K562 (cell line): Measurements from ENCODE around the gene HUS1. TPM values are rescaled to one million over a fixed set of nuclear protein-coding genes. Genes with fewer than 3 reads are reported as not detected.

Source experiments
- polyA plus RNA-seq, 8 experiments: library from polyadenylated mRNA; depleted of rRNA in 4 of 8; stranded (reverse) in 5 of 8; unstranded in 3 of 8; fragments of >200 nt; fragmentation: Nextera tagmentation in 2 of 8; fragmentation: Illumina TruSeq in 1 of 8; extraction: Ambion mirVana in 2 of 8; extraction: Trizol in 1 of 8; gene quantifications; 2 replicates each; pipeline versions ENCODE4 v1.2.1 to v1.2.3, GENCODE V29; 2011 to 2014; ENCODE audit warnings: inconsistent platforms in 1 of 8, missing spikeins in 1 of 8
- total RNA-seq, 7 experiments: library from RNA; depleted of rRNA in 6 of 7; stranded (reverse); fragments of >200 nt in 6 of 7; fragmentation: Illumina TruSeq in 2 of 7; extraction: Trizol in 2 of 7; gene quantifications; 2 replicates each; pipeline versions ENCODE4 v1.2.1 to v1.2.3, GENCODE V29; 2011 to 2021; ENCODE audit warnings: low replicate concordance in 1 of 7
- TF ChIP-seq, protein P1 (sequence below), 2 experiments: fragments of 450-650 bp; formaldehyde crosslinking in 1 of 2; IDR thresholded peaks; 2 replicates each; pipeline versions ENCODE4 v1.4.0 to v1.6.1; 2014 to 2020; ENCODE audit warnings: mild to moderate bottlenecking in 2 of 2, borderline replicate concordance in 1 of 2, low read depth in 1 of 2

HUS1 gene
- total and polyA plus RNA-seq, 9 of the 15 experiments (the other 6 are each of a cell fraction or from before 2014, with no cell fraction given): 11.5 to 27.0 (median 16.5) TPM

DNA sequence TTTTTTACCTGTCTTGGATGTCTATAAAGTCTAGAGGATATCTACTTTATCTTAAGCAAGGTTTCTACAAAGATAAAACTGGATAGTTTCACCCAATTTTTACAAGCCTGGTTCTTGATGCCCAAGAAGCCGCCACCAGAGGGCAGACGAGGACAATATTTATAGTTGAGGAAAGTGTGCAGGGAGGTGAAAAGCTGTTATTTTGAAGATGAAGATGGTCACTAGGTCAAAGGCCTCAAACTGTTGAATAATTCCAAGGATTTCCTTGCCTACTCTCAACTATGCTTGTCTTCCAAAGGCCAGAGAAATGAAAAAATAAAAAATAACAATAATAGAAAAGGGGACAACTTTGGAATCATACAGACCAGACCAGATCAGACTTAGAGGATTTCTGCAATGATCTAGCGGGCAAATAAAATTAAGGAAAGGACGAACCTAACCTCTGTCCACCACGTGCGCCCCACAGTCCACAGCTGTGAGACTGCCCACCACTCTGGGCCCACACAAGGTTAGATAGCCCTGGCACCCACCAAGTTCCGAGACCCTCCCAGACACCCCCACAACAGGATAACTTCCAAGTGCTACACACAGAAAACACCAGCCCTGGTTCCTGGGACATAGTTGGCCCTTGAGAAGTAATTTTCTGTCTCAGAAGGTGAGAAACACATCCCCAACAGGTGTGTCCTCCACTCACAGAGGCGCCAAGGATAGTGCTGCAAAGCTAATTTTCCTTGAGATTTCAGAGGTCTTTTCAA, 34.0 kb downstream of the HUS1 start (continued):
- TF ChIP-seq, protein P1, sequence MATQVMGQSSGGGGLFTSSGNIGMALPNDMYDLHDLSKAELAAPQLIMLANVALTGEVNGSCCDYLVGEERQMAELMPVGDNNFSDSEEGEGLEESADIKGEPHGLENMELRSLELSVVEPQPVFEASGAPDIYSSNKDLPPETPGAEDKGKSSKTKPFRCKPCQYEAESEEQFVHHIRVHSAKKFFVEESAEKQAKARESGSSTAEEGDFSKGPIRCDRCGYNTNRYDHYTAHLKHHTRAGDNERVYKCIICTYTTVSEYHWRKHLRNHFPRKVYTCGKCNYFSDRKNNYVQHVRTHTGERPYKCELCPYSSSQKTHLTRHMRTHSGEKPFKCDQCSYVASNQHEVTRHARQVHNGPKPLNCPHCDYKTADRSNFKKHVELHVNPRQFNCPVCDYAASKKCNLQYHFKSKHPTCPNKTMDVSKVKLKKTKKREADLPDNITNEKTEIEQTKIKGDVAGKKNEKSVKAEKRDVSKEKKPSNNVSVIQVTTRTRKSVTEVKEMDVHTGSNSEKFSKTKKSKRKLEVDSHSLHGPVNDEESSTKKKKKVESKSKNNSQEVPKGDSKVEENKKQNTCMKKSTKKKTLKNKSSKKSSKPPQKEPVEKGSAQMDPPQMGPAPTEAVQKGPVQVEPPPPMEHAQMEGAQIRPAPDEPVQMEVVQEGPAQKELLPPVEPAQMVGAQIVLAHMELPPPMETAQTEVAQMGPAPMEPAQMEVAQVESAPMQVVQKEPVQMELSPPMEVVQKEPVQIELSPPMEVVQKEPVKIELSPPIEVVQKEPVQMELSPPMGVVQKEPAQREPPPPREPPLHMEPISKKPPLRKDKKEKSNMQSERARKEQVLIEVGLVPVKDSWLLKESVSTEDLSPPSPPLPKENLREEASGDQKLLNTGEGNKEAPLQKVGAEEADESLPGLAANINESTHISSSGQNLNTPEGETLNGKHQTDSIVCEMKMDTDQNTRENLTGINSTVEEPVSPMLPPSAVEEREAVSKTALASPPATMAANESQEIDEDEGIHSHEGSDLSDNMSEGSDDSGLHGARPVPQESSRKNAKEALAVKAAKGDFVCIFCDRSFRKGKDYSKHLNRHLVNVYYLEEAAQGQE (IDR thresholded peaks at IDR 0.05; ENCODE audit: borderline replicate concordance): peak; percentile 80; the same call in 1 of the 2 replicates
- TF ChIP-seq, protein P1 (CRISPR knock-in tag; IDR thresholded peaks at IDR 0.05; ENCODE audit: low read depth): no peak
